Fibroblast of mammary gland (primary cell): ENCODE measurements around the gene OLIG1.

Source experiments
- DNase-seq: peaks from one replicate; pipeline ENCODE4 v3.0.0-alpha.2; 2010; ENCODE audit warnings: low read depth
- H3K4me3 ChIP-seq: 2 replicates; pipeline ENCODE4 v1.5.1; 2011; ENCODE audit warnings: low read depth, mild to moderate bottlenecking, low read length, moderate library complexity; ENCODE audit not compliant: control insufficient read depth
- CTCF ChIP-seq: conservative IDR thresholded peaks from 2 replicates; pipeline ENCODE4 v1.5.1; 2011; ENCODE audit warnings: low read depth, low read length, inconsistent platforms; ENCODE audit not compliant: control insufficient read depth, insufficient read depth

Gene OLIG1

GRCh38 chr21:33089395-33090119 is 19.6 kb downstream of the OLIG1 start:
- no peak overlapping the region for H3K4me3 ChIP-seq
- no peak for TF ChIP-seq CTCF
- no peak for DNase-seq

DNA sequence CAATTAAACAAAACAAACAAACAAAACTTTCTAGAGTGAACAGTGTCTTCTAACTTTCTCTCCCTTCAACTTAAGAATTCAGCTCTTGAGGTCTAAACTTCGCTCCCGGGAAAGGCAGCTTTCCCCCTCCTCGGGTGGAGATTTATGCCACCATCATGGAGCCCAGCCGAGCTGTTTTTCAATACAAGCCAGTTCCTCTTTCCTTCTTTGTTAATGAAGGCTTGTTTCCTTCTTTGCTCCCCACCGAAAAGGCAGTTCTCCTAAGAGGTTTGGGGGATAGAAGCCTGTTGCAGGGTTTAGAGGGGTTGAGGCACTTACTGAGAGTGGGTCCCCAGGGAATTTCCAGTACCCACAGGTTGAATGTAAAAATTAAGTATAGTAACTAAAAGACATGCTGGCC is 26.5 kb downstream of the OLIG1 start:
- no peak for DNase-seq
- no peak overlapping the region for H3K4me3 ChIP-seq
- no peak for TF ChIP-seq CTCF

DNA sequence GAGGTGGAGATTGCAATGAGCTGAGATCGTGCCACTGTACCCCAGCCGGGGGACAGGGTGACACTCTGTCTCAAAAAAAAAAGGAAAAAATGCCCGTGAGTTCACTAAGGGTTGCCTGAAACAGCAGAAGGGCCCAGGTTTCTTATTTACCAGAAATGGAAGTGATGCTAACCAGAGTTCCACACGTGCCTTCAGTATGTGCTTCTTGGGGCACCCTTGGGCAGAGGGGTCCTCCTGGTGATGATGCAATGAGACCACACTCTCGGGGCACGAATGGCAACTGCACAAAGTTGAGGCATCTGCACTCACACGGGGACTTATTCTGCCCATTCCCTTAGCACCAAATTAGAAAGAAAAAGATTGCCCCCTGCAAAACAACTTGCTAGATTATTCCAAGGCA is 29.2 kb downstream of the OLIG1 start:
- no peak overlapping the region for H3K4me3 ChIP-seq
- DNase-seq = no peak
- TF ChIP-seq CTCF = no peak

- no peak for DNase-seq
- TF ChIP-seq CTCF = no peak
- H3K4me3 ChIP-seq = no peak overlapping the region
Measured at GRCh38 chr21:33101300-33101911, 31.5 kb downstream of the OLIG1 start.

DNA sequence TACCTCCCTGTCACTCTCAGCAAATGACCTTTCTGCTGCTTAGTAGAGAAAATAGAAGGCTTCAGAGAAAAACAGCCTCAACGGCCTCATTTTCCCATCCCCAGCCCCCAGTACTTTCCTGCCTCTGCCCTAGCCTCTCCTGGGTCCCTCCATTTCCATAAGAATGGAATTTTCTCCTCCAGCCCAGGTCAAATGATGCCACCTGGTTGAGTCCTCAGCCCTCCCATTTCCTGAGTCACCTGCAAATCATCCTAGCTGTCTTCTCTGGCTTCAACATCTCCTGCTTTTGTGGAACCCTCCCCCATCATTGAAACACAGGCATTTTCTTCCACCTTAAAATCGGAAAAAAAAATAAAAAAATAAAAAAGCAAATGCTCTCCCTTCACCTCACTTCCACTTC is 35.1 kb downstream of the OLIG1 start:
- TF ChIP-seq CTCF = no peak

GRCh38 chr21:33108228-33108627 is 38.3 kb downstream of the OLIG1 start:
- H3K4me3 ChIP-seq = no peak overlapping the region
- DNase-seq = no peak
- TF ChIP-seq CTCF = no peak

More for the DNA sequence above, 35.1 kb downstream of the OLIG1 start:
- no peak overlapping the region for H3K4me3 ChIP-seq
- DNase-seq = no peak
